ENCODE results near the gene HNRNPR. TPM values are rescaled to one million over a fixed set of nuclear protein-coding genes. Genes with fewer than 3 reads are reported as not detected.

HNRNPR gene
- total RNA-seq = 10 to 100 TPM; 27.5 to 44.2 (median 32.0) TPM
- long read RNA-seq, partial matches to known transcripts = 13 of 16 reads
- long read RNA-seq, other reads (novel, unspliced or antisense) = 1 of 16 reads

DNA sequence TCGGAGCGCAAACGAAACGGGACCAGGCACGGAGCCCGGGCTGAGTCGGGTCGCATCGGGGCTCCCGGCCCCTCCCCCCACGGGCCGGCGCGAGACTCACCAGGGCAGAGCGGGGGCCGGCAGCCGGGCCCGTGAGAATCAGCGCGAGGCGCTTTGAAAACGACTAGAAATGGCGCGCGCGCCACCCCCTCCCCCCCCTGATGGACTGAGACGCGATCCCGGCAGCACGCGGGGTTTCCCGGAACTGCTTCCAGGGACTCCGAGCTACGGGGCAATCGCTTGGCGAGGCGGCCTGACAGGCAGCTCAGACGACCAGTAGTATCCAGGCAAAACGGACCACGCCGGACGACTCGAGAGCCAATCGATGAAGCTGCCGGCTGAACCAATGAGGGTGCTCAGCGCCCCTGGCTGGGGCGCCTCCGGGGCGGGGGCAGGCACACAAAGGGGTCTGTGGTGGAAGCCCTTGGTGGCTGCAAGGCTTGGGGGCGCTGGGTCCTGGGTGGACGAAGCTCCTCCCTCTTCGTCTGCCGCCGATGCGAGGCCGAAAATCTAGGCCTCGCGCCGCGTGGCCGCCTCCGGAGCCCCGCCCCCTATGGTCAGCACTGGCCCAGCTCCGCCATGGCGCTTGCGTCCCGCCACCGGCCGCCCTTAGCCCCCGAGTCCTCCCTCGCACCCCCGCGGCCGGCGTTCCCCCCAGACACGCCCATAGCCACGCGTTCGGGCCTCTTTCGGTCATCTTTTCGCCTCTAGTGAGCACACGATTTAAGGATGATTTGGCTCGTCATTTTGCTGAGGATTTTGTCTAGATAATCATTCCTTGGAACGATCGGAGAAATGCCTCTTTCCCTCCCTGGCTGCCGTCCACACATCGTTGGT, at the start of gene HNRNPR:
Gene HNRNPR, minus strand, starts transcription at position 174 of the 876 bp plus-strand sequence. CDS start 3,276 bp downstream, outside the sequence.
- WGBS (ENCODE audit: insufficient coverage, low coverage, low lambda C conversion rate, missing lambda C conversion rate) = 0% methylated on average over 11 of the region's 87 CpGs
- Histone ChIP-seq H3K36me3 (no peaks in the 10 kb centered on the region), H3K27me3 (no peaks in the 10 kb centered on the region), H3K9me3 (no peaks in the 10 kb centered on the region), H3K4me3 (peak within 1 kb of the TSS; percentile 86 to 92 (median 90)), H3K4me1 (peaks cover 0 to 25% (median 13%) of the 10 kb centered on the region in 4 donors), H3K27ac (peak within 1 kb of the TSS; percentile 89 to 95 (median 90))
- ATAC-seq (peak; percentile 92 to 97 (median 94)), DNase-seq (peak; percentile 100)
- intact Hi-C loops (cut with DNase I) = no loop called here
- TF ChIP-seq, protein P1, sequence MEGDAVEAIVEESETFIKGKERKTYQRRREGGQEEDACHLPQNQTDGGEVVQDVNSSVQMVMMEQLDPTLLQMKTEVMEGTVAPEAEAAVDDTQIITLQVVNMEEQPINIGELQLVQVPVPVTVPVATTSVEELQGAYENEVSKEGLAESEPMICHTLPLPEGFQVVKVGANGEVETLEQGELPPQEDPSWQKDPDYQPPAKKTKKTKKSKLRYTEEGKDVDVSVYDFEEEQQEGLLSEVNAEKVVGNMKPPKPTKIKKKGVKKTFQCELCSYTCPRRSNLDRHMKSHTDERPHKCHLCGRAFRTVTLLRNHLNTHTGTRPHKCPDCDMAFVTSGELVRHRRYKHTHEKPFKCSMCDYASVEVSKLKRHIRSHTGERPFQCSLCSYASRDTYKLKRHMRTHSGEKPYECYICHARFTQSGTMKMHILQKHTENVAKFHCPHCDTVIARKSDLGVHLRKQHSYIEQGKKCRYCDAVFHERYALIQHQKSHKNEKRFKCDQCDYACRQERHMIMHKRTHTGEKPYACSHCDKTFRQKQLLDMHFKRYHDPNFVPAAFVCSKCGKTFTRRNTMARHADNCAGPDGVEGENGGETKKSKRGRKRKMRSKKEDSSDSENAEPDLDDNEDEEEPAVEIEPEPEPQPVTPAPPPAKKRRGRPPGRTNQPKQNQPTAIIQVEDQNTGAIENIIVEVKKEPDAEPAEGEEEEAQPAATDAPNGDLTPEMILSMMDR (IDR thresholded peaks at IDR 0.05) = peak in 1 of 4 donors; percentile 15
- peak; percentile 85 for TF ChIP-seq POLR2A (IDR thresholded peaks at IDR 0.05)

DNA sequence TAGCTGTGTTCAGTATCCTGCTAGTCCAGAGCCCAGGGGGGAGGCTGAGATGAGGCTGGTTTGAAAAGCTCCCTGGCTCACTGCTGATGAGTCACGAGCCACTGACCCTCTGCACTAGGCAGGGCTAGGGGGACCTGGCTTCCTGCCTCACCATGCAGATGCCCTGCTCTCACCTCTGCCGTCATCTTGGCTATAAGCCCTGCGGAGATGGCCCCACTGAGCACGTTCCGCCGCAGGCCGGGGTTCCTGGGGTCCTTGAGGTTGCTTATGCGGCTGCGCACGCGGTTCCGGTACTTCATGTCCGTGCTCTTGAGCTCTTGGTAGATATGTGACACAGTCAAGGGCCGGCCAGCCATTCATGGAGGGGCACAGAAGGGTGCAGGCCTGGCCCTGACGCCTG, 49.6 kb upstream of the HNRNPR start:
- no peaks in the 10 kb centered on the region for H3K9me3 ChIP-seq
- H3K27me3 ChIP-seq = no peaks in the 10 kb centered on the region
- DNase-seq (peak; percentile 37 to 56 (median 56)), ATAC-seq (peak in 3 of 4 donors; percentile 14 to 44 (median 23))
- H3K36me3 ChIP-seq = peaks cover 0 to 18% (median 3%) of the 10 kb centered on the region in 4 donors
- no peak overlapping the region for H3K4me3 ChIP-seq
- H3K4me1 ChIP-seq = peaks cover 0 to 16% (median 9%) of the 10 kb centered on the region in 4 donors
- H3K27ac ChIP-seq = peak overlapping the region in 1 of 3 donors; percentile 23
- intact Hi-C loops (cut with DNase I) = no loop called here
- 71% methylated on average over 1 of the region's 15 CpGs for WGBS (ENCODE audit: insufficient coverage, low coverage, low lambda C conversion rate, missing lambda C conversion rate)
- no peak for TF ChIP-seq POLR2A (IDR thresholded peaks at IDR 0.05)

GRCh38 chr1:23392125-23392855, 48.2 kb upstream of the HNRNPR start:
- intact Hi-C loops (cut with DNase I) = no loop called here
- Histone ChIP-seq H3K9me3 (no peaks in the 10 kb centered on the region), H3K27ac (no peak overlapping the region), H3K36me3 (peaks cover 0 to 10% (median 1%) of the 10 kb centered on the region in 4 donors), H3K27me3 (no peaks in the 10 kb centered on the region), H3K4me3 (no peak overlapping the region), H3K4me1 (peaks cover 0 to 16% (median 9%) of the 10 kb centered on the region in 4 donors)
- WGBS (ENCODE audit: insufficient coverage, low coverage, low lambda C conversion rate, missing lambda C conversion rate) = 71% methylated on average over 2 of the region's 2 CpGs
- no peak for TF ChIP-seq POLR2A (IDR thresholded peaks at IDR 0.05)
- TF ChIP-seq, protein P1 (IDR thresholded peaks at IDR 0.05) = no peak
- DNase-seq = no peak
- ATAC-seq = no peak

DNA sequence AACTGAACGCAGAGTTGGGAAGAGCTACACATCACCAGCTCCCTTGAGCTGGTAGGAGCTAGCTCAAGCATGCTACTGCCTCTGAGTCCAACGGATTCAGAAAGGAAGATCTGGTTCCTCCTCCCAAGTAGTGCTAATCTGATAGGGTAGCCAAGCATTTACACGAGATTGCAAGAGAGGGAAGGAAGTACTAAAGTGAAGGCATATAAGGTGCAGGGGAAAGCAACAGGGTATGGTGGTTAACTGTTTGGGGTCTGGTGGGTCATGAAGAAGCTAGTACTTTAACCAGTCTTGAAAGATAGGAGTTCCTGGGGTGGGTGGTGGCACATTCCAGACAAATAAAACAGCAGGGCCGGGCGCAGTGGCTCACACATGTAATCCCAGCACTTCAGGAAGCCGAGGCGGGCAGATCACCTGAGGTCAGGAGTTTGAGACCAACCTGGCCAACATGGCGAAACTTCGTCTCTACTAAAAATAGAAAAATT, 45.8 kb upstream of the HNRNPR start:
- H3K4me1 ChIP-seq = peaks cover 0 to 7% (median 3%) of the 10 kb centered on the region in 4 donors
- no peak overlapping the region for H3K27ac ChIP-seq
- no peak for TF ChIP-seq POLR2A (IDR thresholded peaks at IDR 0.05)
- TF ChIP-seq, protein P1 (IDR thresholded peaks at IDR 0.05) = no peak
- ATAC-seq (peak in 1 of 4 donors; percentile 12), DNase-seq (no peak)
- WGBS (ENCODE audit: insufficient coverage, low coverage, low lambda C conversion rate, missing lambda C conversion rate) = 41% methylated on average over 3 of the region's 9 CpGs
- no peak overlapping the region for H3K4me3 ChIP-seq
- H3K36me3 ChIP-seq = peaks cover 0 to 6% (median 0%) of the 10 kb centered on the region in 4 donors
- H3K9me3 ChIP-seq = no peaks in the 10 kb centered on the region
- intact Hi-C loops (cut with DNase I) = no loop called here
- H3K27me3 ChIP-seq = no peaks in the 10 kb centered on the region
